Esophagus squamous epithelium (tissue), 5 donors: ENCODE measurements around the gene LPAR3. TPM values are rescaled to one million over a fixed set of nuclear protein-coding genes. Genes with fewer than 3 reads are reported as not detected.

Experiments
- DNase-seq: peaks from one replicate; lab custom pipeline; 2025; lab: John Stamatoyannopoulos, UW
- H3K27ac ChIP-seq, 4 donors: fragments of 200-600 bp; sonication (generic); one replicate each; pipeline ENCODE4 v1.5.1; 2016 to 2019; ENCODE audit warnings: mild to moderate bottlenecking in 1 of 4
- H3K27me3 ChIP-seq, 4 donors: fragments of 200-600 bp; sonication (generic); 1 replicate in 3 of 4; 2 replicates in 1 of 4; pipeline versions ENCODE4 v1.5.1 to v1.6.0; 2017 to 2021; ENCODE audit warnings: antibody characterized with exemption in 1 of 4
- H3K36me3 ChIP-seq, 3 donors: fragments of 200-600 bp; sonication (generic); one replicate each; pipeline ENCODE4 v1.5.1; 2016 to 2019
- H3K4me1 ChIP-seq, 3 donors: fragments of 200-600 bp; sonication (generic); one replicate each; pipeline ENCODE4 v1.5.1; 2017 to 2019
- H3K4me3 ChIP-seq, 4 donors: fragments of 200-600 bp; sonication (generic); 1 replicate in 3 of 4; 2 replicates in 1 of 4; pipeline ENCODE4 v1.5.1; 2016 to 2019; ENCODE audit warnings: mild to moderate bottlenecking in 2 of 4, moderate library complexity in 1 of 4
- H3K9me3 ChIP-seq, 3 donors: fragments of 200-600 bp; sonication (generic); one replicate each; pipeline ENCODE4 v1.5.1; 2016 to 2019
- CTCF ChIP-seq, 6 experiments: fragments of 450-650 bp in 4 of 6; fragments of 200-600 bp in 2 of 6; sonication (generic) in 2 of 6; IDR thresholded peaks; one replicate each; pipeline ENCODE4 v1.5.1; 2016 to 2019; ENCODE audit warnings: antibody characterized with exemption in 6 of 6, mild to moderate bottlenecking in 4 of 6, moderate library complexity in 4 of 6
- POLR2A ChIP-seq, 4 donors: fragments of 450-650 bp; IDR thresholded peaks; one replicate each; pipeline ENCODE4 v1.6.1; 2017; ENCODE audit warnings: antibody characterized with exemption in 4 of 4, mild to moderate bottlenecking in 4 of 4, moderate library complexity in 3 of 4
- WGBS, 2 donors: methylation state at CpG; one replicate each; pipeline ENCODE4 v1.1.5; 2018; 5-methylcytosine and 5-hydroxymethylcytosine counted together
- intact Hi-C: fragments of 100-400 bp; cut with DNase I; formaldehyde crosslinking; loops from one replicate; pipeline ENCODE4 v1.15.0; 2022
- total RNA-seq, 4 donors: library from RNA; depleted of rRNA; stranded (reverse); fragments of >200 nt; gene quantifications; one replicate each; pipeline ENCODE4 v1.1.0, GENCODE V29; 2016
- donor health status: DM: yes; HTN: yes; CAD: no.

The LPAR3 gene
- total RNA-seq, 4 donors from 2014 or later, result 14.9 to 27.1 (median 19.5) TPM

DNA sequence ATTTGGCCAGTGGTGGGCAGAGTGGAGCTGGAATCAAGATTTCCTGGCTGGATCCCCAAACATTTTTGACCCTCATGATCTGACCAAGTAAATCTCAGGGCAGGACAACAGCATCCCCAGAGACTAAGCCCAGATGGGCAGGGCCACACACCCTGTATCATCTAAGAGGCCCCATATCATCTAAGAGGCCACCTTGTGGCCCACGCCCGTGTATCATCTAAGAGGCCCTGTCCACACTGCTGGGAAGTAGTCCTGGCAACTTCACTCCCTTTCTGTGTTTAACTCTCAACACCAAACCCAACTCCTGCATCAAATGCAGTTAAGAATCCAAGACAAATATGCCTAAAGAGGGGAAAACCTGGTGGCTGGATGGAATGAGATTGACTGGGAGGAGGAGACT lies 121.1 kb downstream of the LPAR3 start:
- intact Hi-C loops, result loop anchor here (10.0 kb wide), 1 partner anchor 163 kb away; no protein-coding TSS in a partner anchor
- WGBS, 2 donors, result 70 to 94% methylated on average over 2 of the region's 2 CpGs
- H3K27me3 ChIP-seq, result peaks cover 0 to 16% (median 0%) of the 10 kb centered on the region in 4 donors
- H3K27ac ChIP-seq, result no peak overlapping the region
- no peak for DNase-seq
- no peaks in the 10 kb centered on the region for H3K36me3 ChIP-seq
- no peaks in the 10 kb centered on the region for H3K9me3 ChIP-seq
- H3K4me3 ChIP-seq, result no peak overlapping the region
- TF ChIP-seq POLR2A (IDR thresholded peaks at IDR 0.05), result no peak
- TF ChIP-seq CTCF (IDR thresholded peaks at IDR 0.05), result no peak
- H3K4me1 ChIP-seq, result peaks cover 0 to 31% (median 20%) of the 10 kb centered on the region in 3 donors

DNA sequence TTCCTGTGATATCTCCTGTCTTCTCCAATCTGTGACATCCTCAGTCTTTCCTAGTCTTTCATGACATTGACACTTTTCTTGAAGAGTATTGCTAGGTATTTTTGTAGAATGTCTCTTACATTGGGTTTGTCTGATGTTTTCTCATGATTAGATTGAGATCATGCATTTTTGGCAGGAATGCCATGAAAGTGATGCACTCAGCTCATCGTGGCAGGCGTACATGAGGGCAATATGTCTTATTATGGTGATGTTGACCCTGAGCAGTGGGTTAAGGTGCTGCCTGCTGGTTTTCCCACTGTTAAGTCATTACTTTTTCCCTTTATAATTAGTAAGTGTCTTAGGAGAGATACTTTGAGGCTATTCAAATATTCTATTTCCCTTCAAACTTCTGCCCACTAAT lies 122.5 kb downstream of the LPAR3 start:
- no peaks in the 10 kb centered on the region for H3K9me3 ChIP-seq
- H3K4me3 ChIP-seq, result no peak overlapping the region
- intact Hi-C loops, result loop anchor here (10.0 kb wide), 1 partner anchor 164 kb away; no protein-coding TSS in a partner anchor
- no peak for DNase-seq
- no peak for TF ChIP-seq POLR2A (IDR thresholded peaks at IDR 0.05)
- H3K27ac ChIP-seq, result no peak overlapping the region
- H3K4me1 ChIP-seq, result peaks cover 0 to 31% (median 20%) of the 10 kb centered on the region in 3 donors
- H3K27me3 ChIP-seq, result peaks cover 0 to 21% (median 0%) of the 10 kb centered on the region in 4 donors
- H3K36me3 ChIP-seq, result no peaks in the 10 kb centered on the region
- WGBS, 2 donors, result 87 to 89% methylated on average over 2 of the region's 2 CpGs

DNA sequence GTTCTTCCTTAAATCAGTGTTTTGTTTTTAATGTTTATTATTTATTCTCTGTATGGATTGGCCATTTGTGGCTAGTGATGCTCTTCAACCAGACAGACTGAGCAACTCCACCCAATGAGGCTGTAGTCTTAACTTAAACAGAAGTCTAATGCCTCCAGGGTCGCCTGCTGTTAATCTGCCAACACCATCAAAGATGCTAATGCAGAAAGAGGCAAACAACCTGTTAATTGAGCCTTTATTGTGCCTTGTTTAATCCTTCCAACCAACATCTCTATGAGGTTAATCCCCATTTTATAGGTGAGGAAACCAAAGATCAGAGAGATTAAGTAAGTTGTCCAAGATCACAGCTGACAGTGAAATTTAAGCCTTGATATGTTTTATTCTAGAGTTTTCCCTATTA lies 123.4 kb downstream of the LPAR3 start:
- TF ChIP-seq CTCF (IDR thresholded peaks at IDR 0.05) (no peak), POLR2A (IDR thresholded peaks at IDR 0.05) (no peak)
- Histone ChIP-seq H3K9me3 (no peaks in the 10 kb centered on the region), H3K4me3 (no peak overlapping the region), H3K27ac (no peak overlapping the region), H3K36me3 (no peaks in the 10 kb centered on the region), H3K4me1 (peaks cover 0 to 25% (median 16%) of the 10 kb centered on the region in 3 donors), H3K27me3 (peaks cover 0 to 30% (median 0%) of the 10 kb centered on the region in 4 donors)
- intact Hi-C loops, result loop anchor here (10.0 kb wide), 1 partner anchor 165 kb away; no protein-coding TSS in a partner anchor
- 56 to 67% methylated on average over 1 of the region's 1 CpG for WGBS, 2 donors
- no peak for DNase-seq

GRCh38 chr1:84768634-84769033 lies 124.4 kb downstream of the LPAR3 start:
- Histone ChIP-seq H3K9me3 (no peaks in the 10 kb centered on the region), H3K27ac (no peak overlapping the region), H3K36me3 (no peaks in the 10 kb centered on the region), H3K4me1 (peaks cover 0 to 20% (median 10%) of the 10 kb centered on the region in 3 donors), H3K27me3 (peaks cover 0 to 37% (median 0%) of the 10 kb centered on the region in 4 donors), H3K4me3 (no peak overlapping the region)
- intact Hi-C loops, result no loop called here
- no peak for DNase-seq
- TF ChIP-seq POLR2A (IDR thresholded peaks at IDR 0.05) (no peak), CTCF (IDR thresholded peaks at IDR 0.05) (no peak)

DNA sequence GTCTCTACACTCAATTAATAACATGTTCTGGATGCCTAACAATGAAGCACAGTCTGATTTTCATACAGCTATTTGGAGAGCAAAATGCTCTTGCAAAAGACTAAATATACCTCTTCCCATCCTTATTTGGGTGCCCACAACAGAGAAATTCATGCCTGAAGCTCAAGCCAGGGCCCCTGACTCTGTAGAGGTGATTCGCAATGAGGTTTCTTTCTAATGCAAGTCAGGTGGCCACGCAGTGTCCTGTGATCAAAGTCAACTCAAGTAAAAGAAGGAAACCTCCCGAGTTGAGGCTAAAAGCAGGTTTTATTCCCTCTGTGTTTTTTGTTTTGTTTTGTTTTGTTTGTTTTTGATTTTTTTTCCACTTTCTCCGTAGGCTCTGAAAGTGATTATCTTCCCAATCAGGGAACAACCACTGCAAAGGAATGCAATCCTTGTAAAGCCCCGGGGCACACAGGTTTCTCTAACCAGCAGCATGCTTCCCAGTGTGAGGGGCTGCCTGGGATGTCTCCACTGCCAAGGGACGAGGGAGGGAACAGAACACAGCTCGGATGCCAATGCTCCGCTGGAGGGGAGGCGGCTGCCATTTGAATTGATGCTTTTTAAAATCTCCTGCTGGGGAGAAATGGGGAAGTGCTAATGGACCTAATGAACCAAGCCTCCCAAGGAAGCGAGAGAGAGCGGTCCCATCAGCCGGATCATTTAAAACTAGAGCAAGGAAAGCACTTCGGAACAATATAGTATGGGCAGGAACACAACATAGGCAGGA lies 128.9 kb downstream of the LPAR3 start:
- no peaks in the 10 kb centered on the region for H3K36me3 ChIP-seq
- no peak overlapping the region for H3K4me3 ChIP-seq
- DNase-seq, result no peak
- TF ChIP-seq POLR2A (IDR thresholded peaks at IDR 0.05) (no peak), CTCF (IDR thresholded peaks at IDR 0.05) (no peak)
- WGBS, 2 donors, result 49 to 63% methylated on average over 13 of the region's 13 CpGs
- no peaks in the 10 kb centered on the region for H3K9me3 ChIP-seq
- peaks cover 0 to 23% (median 0%) of the 10 kb centered on the region in 4 donors for H3K27me3 ChIP-seq
- intact Hi-C loops, result no loop called here
- H3K4me1 ChIP-seq, result peaks cover 0 to 9% (median 2%) of the 10 kb centered on the region in 3 donors
- no peak overlapping the region for H3K27ac ChIP-seq
